Measurements from ENCODE around the gene MRPS2. TPM values are rescaled to one million over a fixed set of nuclear protein-coding genes. Genes with fewer than 3 reads are reported as not detected.

Gene MRPS2
- total and polyA plus RNA-seq, 4 experiments from 2014 or later = 26.2 to 57.2 (median 33.2) TPM

GRCh38 chr9:135494791-135495559, 5.5 kb upstream of the MRPS2 start:
- H3K27ac ChIP-seq (ENCODE audit: low read depth, low read length) = no peak overlapping the region
- no peak for DNase-seq

GRCh38 chr9:135498381-135499126, 1.9 kb upstream of the MRPS2 start:
- peak overlapping the region in 6 of 8 donors; percentile 76 to 93 (median 81) for H3K4me3 Mint-ChIP-seq
- H3K27ac Mint-ChIP-seq = peak overlapping the region in 2 of 7 donors; percentile 38 to 66
- H3K27me3 Mint-ChIP-seq = peaks cover 5 to 7% of the 10 kb centered on the region in 2 donors
- Histone ChIP-seq H3K27ac (ENCODE audit: low read depth, low read length) (no peak overlapping the region), H3K27me3 (ENCODE audit: insufficient read depth, low read length) (no peaks in the 10 kb centered on the region), H3K4me3 (ENCODE audit: low read length in 2 of 2) (no peak overlapping the region), H3K9me3 (ENCODE audit: control insufficient read depth in 1 of 2, low read length in 2 of 2) (no peaks in the 10 kb centered on the region), H3K36me3 (ENCODE audit: insufficient read depth, low read length) (peaks cover 12% of the 10 kb centered on the region), H3K4me1 (ENCODE audit: insufficient read depth, low read length) (peaks cover 24% of the 10 kb centered on the region)
- H3K36me3 Mint-ChIP-seq = peaks cover 10 to 14% of the 10 kb centered on the region in 2 donors
- peaks cover 5 to 23% (median 15%) of the 10 kb centered on the region in 4 donors for H3K4me1 Mint-ChIP-seq
- no peak for DNase-seq
- ChIA-PET CTCF (ENCODE audit: partially characterized antibody) (no interaction called here), POLR2A (ENCODE audit: partially characterized antibody) (no interaction called here)
- intact Hi-C loops (cut with micrococcal nuclease) = no loop called here
- H3K9me3 Mint-ChIP-seq = no peaks in the 10 kb centered on the region

More at GRCh38 chr9:135494791-135495559, 5.5 kb upstream of the MRPS2 start:
- POLR2A ChIA-PET (ENCODE audit: partially characterized antibody) = no interaction called here
- H3K36me3 ChIP-seq (ENCODE audit: insufficient read depth, low read length) = no peaks in the 10 kb centered on the region
- no peaks in the 10 kb centered on the region for H3K27me3 ChIP-seq (ENCODE audit: insufficient read depth, low read length)
- no peaks in the 10 kb centered on the region for H3K36me3 Mint-ChIP-seq
- no peak overlapping the region for H3K27ac Mint-ChIP-seq
- peaks cover 3 to 8% (median 7%) of the 10 kb centered on the region in 4 donors for H3K4me1 Mint-ChIP-seq
- no peaks in the 10 kb centered on the region for H3K9me3 Mint-ChIP-seq
- CTCF ChIA-PET (ENCODE audit: partially characterized antibody) = no interaction called here
- H3K4me3 Mint-ChIP-seq = no peak overlapping the region
- no peak overlapping the region for H3K4me3 ChIP-seq (ENCODE audit: low read length in 2 of 2)
- peaks cover 7% of the 10 kb centered on the region for H3K4me1 ChIP-seq (ENCODE audit: insufficient read depth, low read length)
- H3K9me3 ChIP-seq (ENCODE audit: control insufficient read depth in 1 of 2, low read length in 2 of 2) = no peaks in the 10 kb centered on the region
- H3K27me3 Mint-ChIP-seq = peaks cover 5 to 7% of the 10 kb centered on the region in 2 donors
- intact Hi-C loops (cut with micrococcal nuclease) = no loop called here

DNA sequence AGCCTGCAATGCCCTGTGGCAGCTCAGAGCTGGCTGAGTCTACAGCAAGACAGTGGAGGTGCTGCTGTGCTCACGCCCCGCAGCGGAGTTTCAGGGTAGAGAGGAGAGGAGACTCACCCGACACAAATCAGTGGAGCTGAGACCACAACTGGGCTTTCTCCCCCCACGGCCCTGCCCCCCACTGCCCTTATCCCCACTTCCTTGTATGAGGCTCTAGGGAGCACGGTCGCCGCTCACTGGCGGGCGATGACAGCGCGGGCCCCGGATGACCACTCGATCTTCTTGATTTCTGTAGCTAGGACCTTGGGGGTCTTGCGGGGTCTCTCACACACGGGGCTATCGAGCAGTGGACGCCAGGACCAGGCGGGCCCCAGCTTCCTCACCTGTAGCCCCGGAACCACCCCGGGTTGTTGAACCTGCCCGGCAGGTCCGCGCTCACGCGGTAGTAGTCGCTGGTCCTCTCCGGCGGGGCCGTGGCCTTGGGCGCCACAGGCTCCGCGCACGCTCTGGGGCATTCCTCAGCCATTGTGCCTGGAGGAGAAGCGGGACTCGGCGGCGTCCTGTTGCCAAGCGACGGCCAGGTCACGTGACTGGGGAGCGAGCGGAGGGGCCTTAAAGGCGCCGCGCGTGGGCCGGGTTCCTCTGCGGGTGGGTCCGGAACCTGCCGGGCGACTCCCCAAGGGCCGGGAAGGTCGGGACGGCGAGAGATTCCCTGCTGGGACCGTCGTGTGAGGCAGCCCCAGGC, 984 bp upstream of the MRPS2 start:
- Histone ChIP-seq H3K4me3 (ENCODE audit: low read length in 2 of 2) (peak overlapping the region; percentile 62 to 81), H3K4me1 (ENCODE audit: insufficient read depth, low read length) (peaks cover 25% of the 10 kb centered on the region), H3K9me3 (ENCODE audit: control insufficient read depth in 1 of 2, low read length in 2 of 2) (no peaks in the 10 kb centered on the region), H3K27ac (ENCODE audit: low read depth, low read length) (peak overlapping the region; percentile 60), H3K36me3 (ENCODE audit: insufficient read depth, low read length) (peaks cover 19% of the 10 kb centered on the region), H3K27me3 (ENCODE audit: insufficient read depth, low read length) (no peaks in the 10 kb centered on the region)
- POLR2A ChIA-PET (ENCODE audit: partially characterized antibody) = interaction anchor here (1.2 to 1.5 kb wide), 2 partner anchors 19 to 1043 kb away, joined by 4 read pairs; no protein-coding TSS in a partner anchor
- H3K36me3 Mint-ChIP-seq = peaks cover 14 to 21% of the 10 kb centered on the region in 2 donors
- H3K9me3 Mint-ChIP-seq = no peaks in the 10 kb centered on the region
- H3K4me1 Mint-ChIP-seq = peaks cover 5 to 32% (median 19%) of the 10 kb centered on the region in 4 donors
- peak overlapping the region; percentile 10 to 89 (median 48) for H3K27ac Mint-ChIP-seq
- peak; percentile 77 to 89 (median 83) for DNase-seq
- peak overlapping the region; percentile 76 to 93 (median 81) for H3K4me3 Mint-ChIP-seq
- CTCF ChIA-PET (ENCODE audit: partially characterized antibody) = no interaction called here
- intact Hi-C loops (cut with micrococcal nuclease) = no loop called here
- peaks cover 5 to 7% of the 10 kb centered on the region in 2 donors for H3K27me3 Mint-ChIP-seq

- peaks cover 1 to 4% of the 10 kb centered on the region in 2 donors for H3K27me3 Mint-ChIP-seq
- ChIA-PET CTCF (ENCODE audit: partially characterized antibody) (no interaction called here), POLR2A (ENCODE audit: partially characterized antibody) (interaction anchor here (1.2 to 1.5 kb wide), 2 partner anchors 20 to 1043 kb away, joined by 4 read pairs; no protein-coding TSS in a partner anchor)
- intact Hi-C loops (cut with micrococcal nuclease) = no loop called here
- Histone ChIP-seq H3K4me3 (ENCODE audit: low read length in 2 of 2) (peak overlapping the region; percentile 62 to 81), H3K4me1 (ENCODE audit: insufficient read depth, low read length) (peaks cover 29% of the 10 kb centered on the region), H3K9me3 (ENCODE audit: control insufficient read depth in 1 of 2, low read length in 2 of 2) (no peaks in the 10 kb centered on the region), H3K27me3 (ENCODE audit: insufficient read depth, low read length) (no peaks in the 10 kb centered on the region), H3K27ac (ENCODE audit: low read depth, low read length) (peak overlapping the region; percentile 60), H3K36me3 (ENCODE audit: insufficient read depth, low read length) (peaks cover 21% of the 10 kb centered on the region)
- peak overlapping the region; percentile 83 to 94 (median 90) for H3K4me3 Mint-ChIP-seq
- no peaks in the 10 kb centered on the region for H3K9me3 Mint-ChIP-seq
- peaks cover 8 to 34% (median 22%) of the 10 kb centered on the region in 4 donors for H3K4me1 Mint-ChIP-seq
- peaks cover 18 to 26% of the 10 kb centered on the region in 2 donors for H3K36me3 Mint-ChIP-seq
- peak in 1 of 5 donors; percentile 32 for DNase-seq
- H3K27ac Mint-ChIP-seq = peak overlapping the region in 4 of 7 donors; percentile 29 to 73 (median 60)
Observed at GRCh38 chr9:135500071-135500524, 384 bp upstream of the MRPS2 start.

DNA sequence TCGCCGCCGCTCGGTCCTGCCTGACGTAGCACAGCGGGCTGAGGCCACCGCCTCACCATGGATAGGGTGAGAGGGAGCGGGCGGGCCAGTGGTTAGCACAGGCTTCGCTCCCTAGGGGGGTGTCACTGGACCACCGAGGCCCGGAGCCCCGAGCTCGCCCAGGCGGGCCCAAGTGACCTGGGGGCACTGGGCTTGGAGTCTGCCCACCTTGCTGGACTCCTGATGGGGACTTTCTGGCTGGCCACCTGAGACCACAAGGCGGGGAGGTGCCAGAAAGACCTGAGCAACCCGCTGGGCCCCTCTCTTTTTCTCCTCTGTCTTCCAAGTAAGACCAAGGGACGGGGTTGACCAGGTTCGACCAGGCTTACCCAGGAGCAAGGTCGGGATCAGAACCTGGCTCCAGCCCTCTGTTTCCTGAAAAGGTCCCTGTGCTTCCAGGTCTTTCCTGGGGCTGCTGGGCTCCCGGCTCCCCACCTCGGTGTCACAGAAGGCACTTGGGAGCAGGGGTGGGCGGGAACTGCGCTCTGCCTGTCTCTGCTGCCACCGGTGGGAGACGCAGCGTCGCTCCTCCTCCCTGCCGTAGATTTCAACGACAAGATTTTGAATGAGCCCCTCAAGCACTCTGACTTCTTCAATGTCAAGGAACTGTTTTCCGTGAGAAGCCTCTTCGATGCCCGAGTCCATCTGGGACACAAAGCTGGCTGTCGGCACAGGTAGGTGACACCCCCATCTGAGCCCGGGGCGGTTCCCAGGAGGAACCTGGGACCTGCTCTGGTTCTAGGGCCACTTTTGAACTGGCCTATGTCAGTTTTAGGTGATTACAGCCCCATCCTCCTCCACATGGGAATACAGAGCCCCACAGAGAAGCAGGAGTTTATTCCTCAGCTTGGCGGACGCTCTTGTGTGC, 1.0 kb downstream of the MRPS2 start:
- Mint-ChIP-seq H3K4me1 (peaks cover 8 to 34% (median 22%) of the 10 kb centered on the region in 4 donors), H3K27ac (peak overlapping the region; percentile 29 to 74 (median 53)), H3K9me3 (no peaks in the 10 kb centered on the region), H3K4me3 (peak overlapping the region; percentile 80 to 94 (median 90)), H3K27me3 (peaks cover 1 to 3% of the 10 kb centered on the region in 2 donors), H3K36me3 (peaks cover 18 to 27% of the 10 kb centered on the region in 2 donors)
- peak overlapping the region; percentile 62 to 81 for H3K4me3 ChIP-seq (ENCODE audit: low read length in 2 of 2)
- no peak for DNase-seq
- ChIA-PET POLR2A (ENCODE audit: partially characterized antibody) (no interaction called here), CTCF (ENCODE audit: partially characterized antibody) (no interaction called here)
- H3K27me3 ChIP-seq (ENCODE audit: insufficient read depth, low read length) = no peaks in the 10 kb centered on the region
- intact Hi-C loops (cut with micrococcal nuclease) = no loop called here
- H3K36me3 ChIP-seq (ENCODE audit: insufficient read depth, low read length) = peaks cover 23% of the 10 kb centered on the region
- peak overlapping the region; percentile 60 for H3K27ac ChIP-seq (ENCODE audit: low read depth, low read length)
- H3K4me1 ChIP-seq (ENCODE audit: insufficient read depth, low read length) = peaks cover 29% of the 10 kb centered on the region
- H3K9me3 ChIP-seq (ENCODE audit: control insufficient read depth in 1 of 2, low read length in 2 of 2) = no peaks in the 10 kb centered on the region

- H3K27me3 ChIP-seq (ENCODE audit: insufficient read depth, low read length) = no peaks in the 10 kb centered on the region
- H3K27ac ChIP-seq (ENCODE audit: low read depth, low read length) = no peak overlapping the region
- Mint-ChIP-seq H3K27me3 (peaks cover 1 to 3% of the 10 kb centered on the region in 2 donors), H3K27ac (peak overlapping the region in 4 of 7 donors; percentile 53 to 74 (median 64)), H3K4me1 (peaks cover 8 to 34% (median 22%) of the 10 kb centered on the region in 4 donors), H3K36me3 (peaks cover 18 to 27% of the 10 kb centered on the region in 2 donors), H3K9me3 (no peaks in the 10 kb centered on the region), H3K4me3 (peak overlapping the region; percentile 25 to 94 (median 82))
- peak overlapping the region in 1 of 2 donors; percentile 36 for H3K4me3 ChIP-seq (ENCODE audit: low read length in 2 of 2)
- H3K9me3 ChIP-seq (ENCODE audit: control insufficient read depth in 1 of 2, low read length in 2 of 2) = no peaks in the 10 kb centered on the region
- CTCF ChIA-PET (ENCODE audit: partially characterized antibody) = no interaction called here
- peaks cover 23% of the 10 kb centered on the region for H3K36me3 ChIP-seq (ENCODE audit: insufficient read depth, low read length)
- H3K4me1 ChIP-seq (ENCODE audit: insufficient read depth, low read length) = peaks cover 29% of the 10 kb centered on the region
- POLR2A ChIA-PET (ENCODE audit: partially characterized antibody) = no interaction called here
- no peak for DNase-seq
- intact Hi-C loops (cut with micrococcal nuclease) = no loop called here
Observed at GRCh38 chr9:135502168-135502872, 1.8 kb downstream of the MRPS2 start.

Data from CD4-positive, alpha-beta memory T cell (primary cell).